ENCODE data around the gene TBC1D9.

Gene TBC1D9

DNA sequence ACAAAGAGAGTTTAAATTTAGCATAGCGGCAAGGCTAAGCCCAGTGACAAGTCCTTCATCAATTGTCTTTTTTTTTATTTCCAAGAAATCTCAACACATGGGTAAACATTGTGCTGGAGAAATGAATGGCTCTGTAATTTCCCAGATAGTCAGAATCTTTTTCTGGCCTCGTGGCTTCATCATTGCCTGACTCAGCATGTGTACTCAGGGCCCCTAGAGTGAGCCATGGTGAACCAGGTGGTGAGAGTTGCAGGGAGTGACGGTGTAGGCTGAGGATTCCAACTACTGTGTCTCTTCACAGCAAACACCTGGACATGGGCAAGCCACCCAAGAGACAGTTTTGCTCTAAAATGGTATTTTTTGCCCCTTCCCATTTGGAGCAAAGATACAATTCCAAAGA is 144.3 kb downstream of the TBC1D9 start:
- DNase-seq (ENCODE audit: low spot score in 2 of 2) = no peak
- Histone ChIP-seq H3K4me1 (peaks cover 4% of the 10 kb centered on the region), H3K36me3 (replicated peaks) (no peaks in the 10 kb centered on the region), H3K9me3 (no peaks in the 10 kb centered on the region), H3K4me3 (no peak overlapping the region), H3K27me3 (ENCODE audit: low read depth) (no peaks in the 10 kb centered on the region)
- in situ Hi-C loops (cut with MboI; ENCODE audit: low sequenced_read_pairs) = loop anchor here (25.0 kb wide), 1 partner anchor 575 kb away; no protein-coding TSS in a partner anchor

- no peaks in the 10 kb centered on the region for H3K36me3 ChIP-seq (replicated peaks)
Measured at GRCh38 chr4:140609548-140610425, 146.4 kb downstream of the TBC1D9 start.

DNA sequence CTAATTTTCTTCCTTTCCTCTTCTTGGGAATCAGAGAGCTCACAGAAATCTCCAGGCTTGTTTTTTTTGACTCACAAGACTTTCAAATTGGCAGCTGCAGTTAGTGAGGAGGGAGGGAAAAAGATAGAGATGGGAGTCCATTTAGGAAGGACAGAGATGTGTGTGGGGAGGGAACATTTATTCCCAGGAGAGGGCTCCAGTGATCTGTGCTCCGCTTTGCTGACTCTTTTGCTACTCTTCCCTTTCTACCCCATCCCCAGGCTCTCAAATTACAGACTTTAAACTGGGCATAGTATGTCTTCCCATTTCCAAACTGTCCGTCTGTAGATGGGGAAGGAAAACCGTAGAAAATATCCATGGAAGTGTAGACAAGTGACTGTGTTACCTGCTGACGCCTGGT is 148.3 kb downstream of the TBC1D9 start:
- Histone ChIP-seq H3K4me1 (peaks cover 3% of the 10 kb centered on the region; the same call in 1 of the 2 replicates), H3K36me3 (replicated peaks) (no peaks in the 10 kb centered on the region), H3K4me3 (no peak overlapping the region), H3K27me3 (ENCODE audit: low read depth) (no peaks in the 10 kb centered on the region), H3K9me3 (no peaks in the 10 kb centered on the region)
- in situ Hi-C loops (cut with MboI; ENCODE audit: low sequenced_read_pairs) = loop anchor here (25.0 kb wide), 1 partner anchor 571 kb away; no protein-coding TSS in a partner anchor
- DNase-seq (ENCODE audit: low spot score in 2 of 2) = no peak

More at GRCh38 chr4:140609548-140610425, 146.4 kb downstream of the TBC1D9 start:
- Histone ChIP-seq H3K4me1 (peaks cover 3% of the 10 kb centered on the region; the same call in 1 of the 2 replicates), H3K4me3 (no peak overlapping the region), H3K9me3 (no peaks in the 10 kb centered on the region), H3K27me3 (ENCODE audit: low read depth) (no peaks in the 10 kb centered on the region)
- DNase-seq (ENCODE audit: low spot score in 2 of 2) = peak; percentile 53 to 79
- in situ Hi-C loops (cut with MboI; ENCODE audit: low sequenced_read_pairs) = loop anchor here (25.0 kb wide), 1 partner anchor 572 kb away; no protein-coding TSS in a partner anchor

GRCh38 chr4:140604544-140604943 is 151.6 kb downstream of the TBC1D9 start:
- in situ Hi-C loops (cut with MboI; ENCODE audit: low sequenced_read_pairs) = loop anchor here (25.0 kb wide), 1 partner anchor 567 kb away; no protein-coding TSS in a partner anchor
- no peaks in the 10 kb centered on the region for H3K36me3 ChIP-seq (replicated peaks)
- H3K9me3 ChIP-seq = no peaks in the 10 kb centered on the region
- no peaks in the 10 kb centered on the region for H3K4me1 ChIP-seq
- no peaks in the 10 kb centered on the region for H3K27me3 ChIP-seq (ENCODE audit: low read depth)
- DNase-seq (ENCODE audit: low spot score in 2 of 2) = no peak
- no peak overlapping the region for H3K4me3 ChIP-seq

DNA sequence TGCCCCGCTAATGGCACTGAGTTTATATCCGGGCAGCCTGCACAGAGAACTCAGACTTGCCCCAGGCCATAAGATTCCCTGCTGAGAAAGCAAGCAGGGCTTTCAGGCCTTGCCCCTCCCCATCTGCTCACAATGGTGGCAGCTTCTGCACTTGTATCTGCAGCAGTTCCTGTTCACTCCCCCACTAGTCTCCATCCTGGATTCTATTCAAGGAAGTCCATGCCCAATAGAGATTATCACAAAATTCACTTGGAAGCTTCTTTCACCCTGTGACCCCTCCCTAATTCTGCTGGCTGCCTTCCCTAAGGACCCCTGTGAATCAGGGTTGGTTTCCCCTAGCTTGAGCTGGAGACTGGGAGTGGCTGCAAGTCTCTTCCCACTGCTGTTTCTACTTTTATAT is 152.9 kb downstream of the TBC1D9 start:
- H3K27me3 ChIP-seq (ENCODE audit: low read depth) = no peaks in the 10 kb centered on the region
- H3K36me3 ChIP-seq (replicated peaks) = no peaks in the 10 kb centered on the region
- no peaks in the 10 kb centered on the region for H3K9me3 ChIP-seq
- peak in 1 of 2 experiments; percentile 59 for DNase-seq (ENCODE audit: low spot score in 2 of 2)
- no peaks in the 10 kb centered on the region for H3K4me1 ChIP-seq
- H3K4me3 ChIP-seq = no peak overlapping the region
- in situ Hi-C loops (cut with MboI; ENCODE audit: low sequenced_read_pairs) = loop anchor here (25.0 kb wide), 1 partner anchor 566 kb away; no protein-coding TSS in a partner anchor

DNA sequence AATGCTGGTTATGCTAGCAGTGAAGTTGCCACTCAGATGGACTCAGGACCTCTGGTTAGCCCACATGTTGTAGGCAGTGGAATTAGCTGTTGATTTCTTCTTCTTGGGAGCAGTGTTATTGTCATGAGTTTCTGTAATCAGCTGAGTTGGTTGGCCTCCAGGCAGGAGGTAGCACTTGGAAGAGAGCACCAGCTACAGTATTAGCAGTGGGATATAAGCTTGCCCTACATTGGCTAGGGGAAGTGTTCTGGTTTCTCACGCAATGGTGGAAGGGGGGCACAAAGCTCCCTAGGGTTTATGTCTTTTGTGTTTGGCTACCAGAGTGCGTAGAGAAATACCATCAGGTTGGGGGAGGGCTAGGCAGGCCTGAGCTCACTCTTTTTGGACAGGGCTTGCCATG is 153.5 kb downstream of the TBC1D9 start:
- in situ Hi-C loops (cut with MboI; ENCODE audit: low sequenced_read_pairs) = loop anchor here (25.0 kb wide), 1 partner anchor 565 kb away; no protein-coding TSS in a partner anchor
- H3K27me3 ChIP-seq (ENCODE audit: low read depth) = no peaks in the 10 kb centered on the region

GRCh38 chr4:140600408-140600807 is 155.8 kb downstream of the TBC1D9 start:
- Histone ChIP-seq H3K4me1 (no peaks in the 10 kb centered on the region), H3K9me3 (no peaks in the 10 kb centered on the region), H3K27me3 (ENCODE audit: low read depth) (no peaks in the 10 kb centered on the region), H3K4me3 (no peak overlapping the region), H3K36me3 (replicated peaks) (no peaks in the 10 kb centered on the region)
- in situ Hi-C loops (cut with MboI; ENCODE audit: low sequenced_read_pairs) = loop anchor here (25.0 kb wide), 1 partner anchor 563 kb away; no protein-coding TSS in a partner anchor
- no peak for DNase-seq (ENCODE audit: low spot score in 2 of 2)

More for the DNA sequence above, 153.5 kb downstream of the TBC1D9 start:
- no peak for DNase-seq (ENCODE audit: low spot score in 2 of 2)
- Histone ChIP-seq H3K9me3 (no peaks in the 10 kb centered on the region), H3K36me3 (replicated peaks) (no peaks in the 10 kb centered on the region), H3K4me1 (no peaks in the 10 kb centered on the region), H3K4me3 (no peak overlapping the region)

GRCh38 chr4:140595065-140595464 is 161.1 kb downstream of the TBC1D9 start:
- H3K27me3 ChIP-seq (ENCODE audit: low read depth) = peaks cover 3% of the 10 kb centered on the region; the same call in 1 of the 2 replicates
- no peaks in the 10 kb centered on the region for H3K4me1 ChIP-seq
- peak in 1 of 2 experiments; percentile 21 for DNase-seq (ENCODE audit: low spot score in 2 of 2)
- H3K4me3 ChIP-seq = no peak overlapping the region
- no peaks in the 10 kb centered on the region for H3K36me3 ChIP-seq (replicated peaks)
- in situ Hi-C loops (cut with MboI; ENCODE audit: low sequenced_read_pairs) = no loop called here
- no peaks in the 10 kb centered on the region for H3K9me3 ChIP-seq

DNA sequence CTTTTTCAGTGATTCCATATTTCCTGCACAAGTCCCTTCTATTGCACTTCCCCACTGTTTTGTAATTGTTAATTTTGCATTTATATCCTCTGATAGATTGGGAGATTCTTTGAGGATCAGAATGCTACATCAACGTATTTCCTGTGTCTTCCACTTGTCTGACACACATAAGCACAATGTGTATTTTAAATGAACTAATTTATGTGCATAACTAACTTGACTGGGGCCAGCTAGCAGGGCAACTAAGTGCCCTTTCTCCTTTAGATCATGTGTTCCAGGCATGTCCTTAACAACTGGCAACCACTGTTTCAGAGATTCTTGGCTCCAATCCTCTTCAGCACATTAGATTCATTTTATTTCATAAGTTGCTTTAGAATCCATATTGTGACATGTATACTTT is 171.7 kb downstream of the TBC1D9 start:
- H3K4me1 ChIP-seq = no peaks in the 10 kb centered on the region
- in situ Hi-C loops (cut with MboI; ENCODE audit: low sequenced_read_pairs) = no loop called here

DNA sequence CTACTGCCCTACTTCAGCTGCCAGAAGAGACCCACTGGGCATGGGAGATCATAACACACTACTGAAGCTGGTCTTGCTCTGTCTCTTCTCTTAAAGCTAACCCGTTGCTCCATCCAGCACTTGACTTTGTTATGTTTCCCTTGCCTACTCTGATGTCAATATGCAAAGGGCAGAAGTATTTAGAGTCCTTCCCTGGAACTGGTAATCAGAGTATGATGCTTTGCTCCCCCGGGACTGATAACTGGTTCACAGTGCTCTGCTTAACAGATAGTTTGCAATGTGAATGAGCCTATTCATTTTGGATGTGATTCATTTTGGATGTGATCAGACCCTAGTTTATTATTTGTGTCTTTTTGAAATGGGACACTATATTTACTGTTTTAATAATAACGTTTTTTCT is 175.1 kb downstream of the TBC1D9 start:
- in situ Hi-C loops (cut with MboI; ENCODE audit: low sequenced_read_pairs) = no loop called here
- Histone ChIP-seq H3K36me3 (replicated peaks) (no peaks in the 10 kb centered on the region), H3K4me1 (no peaks in the 10 kb centered on the region)

More for the DNA sequence above, 171.7 kb downstream of the TBC1D9 start:
- H3K4me3 ChIP-seq = no peak overlapping the region
- no peaks in the 10 kb centered on the region for H3K9me3 ChIP-seq
- H3K27me3 ChIP-seq (ENCODE audit: low read depth) = peaks cover 4% of the 10 kb centered on the region
- H3K36me3 ChIP-seq (replicated peaks) = no peaks in the 10 kb centered on the region
- no peak for DNase-seq (ENCODE audit: low spot score in 2 of 2)

GRCh38 chr4:140579278-140579677 is 176.9 kb downstream of the TBC1D9 start:
- in situ Hi-C loops (cut with MboI; ENCODE audit: low sequenced_read_pairs) = no loop called here
- peaks cover 11% of the 10 kb centered on the region for H3K27me3 ChIP-seq (ENCODE audit: low read depth)
- no peak overlapping the region for H3K4me3 ChIP-seq
- DNase-seq (ENCODE audit: low spot score in 2 of 2) = no peak
- no peaks in the 10 kb centered on the region for H3K4me1 ChIP-seq
- H3K9me3 ChIP-seq = no peaks in the 10 kb centered on the region
- no peaks in the 10 kb centered on the region for H3K36me3 ChIP-seq (replicated peaks)

More for the DNA sequence above, 175.1 kb downstream of the TBC1D9 start:
- H3K9me3 ChIP-seq = no peaks in the 10 kb centered on the region
- peaks cover 11% of the 10 kb centered on the region for H3K27me3 ChIP-seq (ENCODE audit: low read depth)
- no peak for DNase-seq (ENCODE audit: low spot score in 2 of 2)
- no peak overlapping the region for H3K4me3 ChIP-seq

DNA sequence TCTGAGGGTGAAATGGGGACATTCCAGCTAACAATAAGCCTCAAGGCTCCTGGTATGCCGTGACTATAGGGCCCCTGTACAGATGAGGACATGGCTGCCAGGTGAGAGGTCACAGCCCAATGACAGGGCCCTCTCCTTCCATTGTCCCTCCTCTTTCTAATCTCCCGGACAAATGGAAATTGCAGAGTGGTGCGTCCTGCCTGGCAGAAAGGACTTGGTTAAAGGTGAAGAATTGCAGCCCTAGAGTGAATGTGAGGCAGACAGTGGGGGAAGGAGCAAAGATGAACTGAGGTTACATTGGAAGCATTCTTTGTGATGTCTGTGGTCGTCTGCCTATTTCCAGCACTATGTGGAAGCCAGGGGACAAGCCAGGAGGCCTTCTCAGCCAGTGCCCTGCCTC is 180.7 kb downstream of the TBC1D9 start:
- Histone ChIP-seq H3K27me3 (ENCODE audit: low read depth) (peaks cover 11% of the 10 kb centered on the region), H3K4me3 (no peak overlapping the region), H3K4me1 (no peaks in the 10 kb centered on the region), H3K9me3 (no peaks in the 10 kb centered on the region), H3K36me3 (replicated peaks) (no peaks in the 10 kb centered on the region)
- DNase-seq (ENCODE audit: low spot score in 2 of 2) = no peak
- in situ Hi-C loops (cut with MboI; ENCODE audit: low sequenced_read_pairs) = no loop called here

GRCh38 chr4:140571620-140572019 is 184.6 kb downstream of the TBC1D9 start:
- Histone ChIP-seq H3K27me3 (ENCODE audit: low read depth) (0 out of 2 replicates have a peak, but pooled peaks cover 4% of the 10 kb centered on the region), H3K36me3 (replicated peaks) (no peaks in the 10 kb centered on the region), H3K9me3 (no peaks in the 10 kb centered on the region), H3K4me3 (no peak overlapping the region), H3K4me1 (peaks cover 10% of the 10 kb centered on the region)
- in situ Hi-C loops (cut with MboI; ENCODE audit: low sequenced_read_pairs) = no loop called here
- no peak for DNase-seq (ENCODE audit: low spot score in 2 of 2)
